ENCODE results near the gene EML4.
A peak's percentile ranks its signal among the peaks of the same experiment; 100 is the strongest.

EML4 gene

GRCh38 chr2:42197792-42198191, 28.6 kb downstream of the EML4 start:
- DNase-seq, result no peak

GRCh38 chr2:42198466-42198865, 29.3 kb downstream of the EML4 start:
- DNase-seq, result no peak

- no peak for DNase-seq
Measured at GRCh38 chr2:42199002-42199401, 29.8 kb downstream of the EML4 start.

DNA sequence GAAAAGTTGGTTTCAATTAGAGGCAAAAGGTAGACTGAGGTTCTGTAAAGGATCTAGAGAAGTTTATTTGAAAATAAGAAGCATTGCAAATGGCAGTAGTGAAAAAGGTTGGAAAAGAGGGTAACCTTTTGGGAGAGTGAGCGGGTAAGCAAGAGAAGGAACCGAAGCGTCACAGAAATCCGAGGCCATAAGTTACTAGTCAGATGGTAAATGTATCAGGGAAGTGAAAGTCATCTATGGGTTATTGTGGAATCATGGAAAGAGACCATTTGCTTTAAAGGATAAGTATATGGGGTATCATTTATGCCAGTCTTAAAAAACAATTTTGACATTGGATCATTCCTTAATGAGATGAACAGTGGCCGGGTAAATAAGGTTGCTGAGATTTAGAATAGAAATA, 30.5 kb downstream of the EML4 start:
- no peak for DNase-seq

DNA sequence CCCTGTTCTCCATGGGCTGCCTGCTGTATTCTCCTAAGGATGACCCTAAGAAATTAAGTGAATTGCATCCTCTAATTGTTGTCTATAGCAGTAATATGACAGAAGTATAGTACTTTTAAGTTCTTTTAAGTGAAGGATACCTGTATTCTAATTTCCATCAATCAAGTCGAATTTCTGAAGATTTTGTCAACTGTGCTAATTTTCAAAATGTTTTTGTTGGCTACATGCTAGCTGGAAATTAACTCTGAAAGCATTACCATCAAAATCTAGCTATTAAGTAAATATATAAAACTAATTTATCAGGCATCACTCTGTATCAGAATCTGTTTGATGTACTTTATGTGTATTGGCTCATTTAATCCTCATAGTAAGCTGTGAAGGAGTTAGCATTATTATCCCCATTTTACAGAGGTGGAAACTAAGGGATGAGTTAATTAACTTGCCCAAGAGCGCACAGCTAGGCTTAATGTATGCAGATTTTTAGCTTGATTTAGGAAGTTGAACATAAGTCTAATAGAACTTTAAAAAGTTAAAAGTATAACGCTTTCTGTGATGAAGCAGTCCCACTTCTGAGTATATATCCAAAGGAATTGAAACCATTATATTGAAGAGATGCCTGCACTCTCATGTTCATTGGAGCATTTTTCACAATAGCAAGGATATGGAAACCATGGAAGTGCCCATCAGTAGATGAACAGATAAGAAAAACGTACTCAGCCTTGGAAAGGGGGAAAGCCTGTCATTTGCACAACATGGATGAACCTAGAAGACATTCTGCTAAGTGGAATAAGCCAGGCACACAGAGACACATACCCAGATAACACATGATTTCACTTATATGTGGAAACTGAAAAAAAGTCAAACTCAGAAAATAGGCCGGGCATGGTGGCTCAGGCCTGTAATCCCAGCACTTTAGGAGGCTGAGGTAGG, 32.0 kb downstream of the EML4 start:
- DNase-seq, result no peak

DNA sequence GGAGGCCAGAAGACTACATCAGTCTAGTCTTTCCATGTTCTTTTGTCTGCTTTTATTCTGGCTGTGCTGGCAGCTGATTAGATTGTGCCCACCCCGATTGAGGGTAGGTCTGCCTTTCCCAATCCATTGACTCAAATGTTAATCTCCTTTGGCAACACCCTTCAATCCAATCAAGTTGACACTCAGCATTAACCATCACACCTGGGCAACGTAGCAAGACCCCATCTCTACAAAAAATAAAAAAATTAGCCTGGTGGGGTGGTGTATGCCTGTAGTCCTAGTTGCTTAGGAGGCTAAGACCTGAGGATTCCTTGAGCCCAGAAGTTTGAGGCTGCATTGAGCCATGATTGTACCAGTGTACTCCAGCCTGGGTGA, 33.5 kb downstream of the EML4 start:
- DNase-seq, result no peak

DNA sequence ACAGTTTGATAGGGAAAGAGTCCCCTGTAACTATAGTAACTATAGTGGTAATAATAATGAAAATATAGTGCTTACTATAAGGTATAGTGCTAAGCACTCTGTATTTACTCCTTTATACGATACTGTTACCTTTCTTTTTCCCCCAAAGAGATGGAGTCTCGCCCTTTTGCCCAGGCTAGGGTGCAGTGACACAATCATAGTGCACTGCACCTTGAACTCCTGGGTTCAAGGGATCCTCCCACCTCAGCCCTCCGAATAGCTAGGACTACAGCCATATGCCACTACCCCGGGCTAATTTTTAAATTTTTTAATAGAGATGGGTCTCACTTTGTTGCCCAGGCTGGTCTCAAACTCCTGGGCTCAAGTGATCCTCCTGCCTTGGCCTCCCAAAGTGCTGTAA, 34.6 kb downstream of the EML4 start:
- no peak for DNase-seq

DNA sequence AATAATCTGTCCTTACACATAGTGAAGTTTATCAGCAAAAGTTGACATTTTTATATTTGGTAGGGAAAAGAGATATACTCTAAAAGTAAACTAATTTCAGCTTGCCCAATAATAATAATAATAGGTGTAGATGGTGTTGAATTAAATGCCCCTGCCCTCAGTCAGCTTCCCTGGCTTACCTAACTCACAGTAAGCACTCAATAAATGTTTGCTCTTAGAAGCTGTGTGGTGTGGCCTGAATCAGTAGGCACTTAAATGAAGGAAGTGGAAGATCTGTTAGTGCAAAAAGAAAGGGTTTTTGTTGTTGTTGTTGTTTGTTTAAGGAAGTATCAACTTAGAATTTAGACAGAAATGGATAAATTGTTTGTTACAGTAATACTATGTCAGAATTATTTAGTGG, 36.2 kb downstream of the EML4 start:
- no peak for DNase-seq

- DNase-seq, result no peak
Measured at GRCh38 chr2:42207826-42208225, 38.7 kb downstream of the EML4 start.

DNA sequence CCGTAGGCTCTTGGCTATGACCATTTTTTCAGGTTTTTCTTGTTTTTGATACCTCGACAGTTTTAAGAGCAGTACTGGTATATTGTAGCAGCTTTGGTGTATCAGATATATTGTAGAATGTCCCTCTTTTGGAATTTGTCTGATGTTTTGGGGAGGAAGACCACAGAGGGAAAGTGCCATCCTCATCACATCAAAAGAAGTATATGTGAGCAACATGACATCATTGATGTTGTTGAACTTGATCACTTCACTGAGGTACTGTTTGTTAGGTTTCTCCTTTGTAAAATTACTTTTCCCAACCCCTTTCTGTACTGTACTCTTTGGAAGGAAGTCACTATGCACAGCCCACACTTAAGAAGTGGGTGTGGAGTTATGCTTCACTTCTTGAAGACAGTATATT, 41.0 kb downstream of the EML4 start:
- DNase-seq, result no peak

- no peak for DNase-seq
Measured at GRCh38 chr2:42211291-42211690, 42.1 kb downstream of the EML4 start.

GRCh38 chr2:42214669-42215068, 45.5 kb downstream of the EML4 start:
- no peak for DNase-seq

DNA sequence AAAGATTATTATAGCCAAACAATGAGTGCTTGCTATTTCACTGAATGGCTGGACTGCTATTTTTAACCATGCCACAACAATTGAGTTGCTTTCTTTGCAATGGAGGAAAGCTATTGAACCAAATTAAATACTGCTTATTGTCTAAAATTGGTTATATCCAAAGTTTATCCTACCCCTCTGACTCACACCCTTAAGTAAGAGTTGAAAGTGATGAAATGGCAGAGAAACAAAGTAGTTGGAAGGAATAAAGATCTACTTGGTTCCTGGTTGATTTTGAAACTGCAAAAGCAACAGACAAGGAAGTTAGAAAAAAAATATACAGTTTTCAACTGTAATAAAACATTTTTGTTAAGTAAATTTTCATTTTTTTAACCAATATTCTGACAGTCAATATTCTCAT, 47.5 kb downstream of the EML4 start:
- DNase-seq, result no peak

DNA sequence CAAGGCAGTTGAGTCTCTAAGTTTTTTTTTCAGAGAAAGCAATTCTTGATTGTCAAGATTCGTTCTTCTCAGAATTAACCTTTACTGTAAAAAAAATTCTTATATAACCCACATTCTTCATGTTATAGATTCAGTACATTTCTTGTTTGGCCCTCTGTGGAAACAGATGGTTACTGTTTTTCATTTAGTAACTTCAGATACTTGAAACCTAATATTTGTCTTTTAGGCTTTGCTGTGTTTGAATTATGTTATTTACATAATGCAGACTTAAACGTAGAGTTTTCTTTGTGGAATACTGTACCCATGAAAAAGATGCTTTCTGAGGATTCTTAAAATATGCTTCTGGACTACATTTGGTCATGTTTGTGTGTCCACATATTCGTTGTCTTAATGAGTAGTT, 48.2 kb downstream of the EML4 start:
- peak; percentile 6 for DNase-seq

GRCh38 chr2:42217914-42218313, 48.8 kb downstream of the EML4 start:
- DNase-seq, result no peak

DNA sequence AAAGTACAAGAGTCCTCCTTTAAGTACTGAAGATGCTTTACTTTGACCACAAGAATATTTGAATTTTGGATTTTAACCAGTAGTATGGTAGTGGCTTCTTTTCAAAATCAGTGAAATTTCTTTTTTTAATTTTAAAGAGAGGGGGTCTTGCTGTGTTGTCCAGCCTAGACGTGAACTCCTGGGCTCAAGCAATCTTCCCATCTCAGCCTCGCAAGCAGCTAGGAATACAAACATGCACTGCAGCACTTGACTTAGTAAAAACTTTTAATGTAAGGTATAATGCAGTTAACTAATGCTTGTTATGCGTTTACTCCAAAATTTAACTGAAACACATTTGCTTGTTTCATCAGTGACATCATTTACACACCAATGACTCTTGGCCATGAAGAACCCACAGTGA, 49.6 kb downstream of the EML4 start:
- DNase-seq, result no peak

- no peak for DNase-seq
Measured at GRCh38 chr2:42219160-42219559, 50.0 kb downstream of the EML4 start.

DNA sequence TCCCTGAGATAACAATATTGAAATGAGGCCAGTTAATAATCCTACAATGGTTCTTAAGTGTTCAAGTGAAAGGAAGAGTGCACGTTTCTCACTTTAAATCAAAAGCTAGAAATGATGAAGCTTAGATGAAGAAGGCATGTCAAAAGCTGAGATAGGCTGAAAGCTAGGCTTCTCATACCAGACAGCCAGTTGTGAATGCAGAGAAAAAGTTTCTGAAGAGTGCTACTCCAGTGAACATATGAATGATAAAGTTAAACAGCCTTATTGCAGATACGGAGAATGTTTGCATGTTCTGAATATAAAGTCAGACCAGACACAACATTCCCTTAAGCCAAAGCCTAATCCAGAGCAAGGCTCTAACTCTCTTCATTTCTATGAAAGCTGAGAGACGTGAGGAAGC, 51.4 kb downstream of the EML4 start:
- DNase-seq, result no peak

- no peak for DNase-seq
Measured at GRCh38 chr2:42223067-42223854, 54.1 kb downstream of the EML4 start.

GRCh38 chr2:42223855-42224268, 54.7 kb downstream of the EML4 start:
- DNase-seq, result no peak

DNA sequence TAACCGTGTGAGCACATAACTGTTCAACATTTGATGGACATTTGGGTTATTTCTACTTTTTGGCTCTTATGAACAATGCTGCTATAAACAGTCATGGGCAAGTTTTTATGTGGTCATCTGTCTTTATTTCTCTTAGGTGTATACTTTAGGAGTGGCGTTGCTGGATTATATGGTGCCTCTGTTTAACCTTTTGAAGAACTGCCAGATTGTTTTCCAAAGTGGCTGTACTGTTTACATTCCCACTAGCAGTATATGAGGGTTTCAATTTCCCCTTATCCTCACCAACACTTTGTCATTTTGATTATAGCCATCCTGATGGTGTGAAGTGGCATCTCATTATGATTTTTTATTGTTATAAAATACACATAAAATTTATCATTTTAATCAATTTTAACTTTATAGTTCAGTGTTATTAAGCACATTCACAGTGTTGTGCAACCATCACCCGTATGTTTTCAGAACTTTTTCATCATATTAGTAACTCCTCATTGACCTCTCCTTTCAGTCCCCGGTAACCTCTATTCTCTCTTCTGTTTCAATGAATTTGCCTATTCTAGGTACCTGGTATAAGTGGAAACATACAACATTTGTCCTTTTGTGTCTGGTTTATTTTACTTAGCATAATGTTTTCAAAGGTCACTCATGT, 55.4 kb downstream of the EML4 start:
- DNase-seq, result no peak

DNA sequence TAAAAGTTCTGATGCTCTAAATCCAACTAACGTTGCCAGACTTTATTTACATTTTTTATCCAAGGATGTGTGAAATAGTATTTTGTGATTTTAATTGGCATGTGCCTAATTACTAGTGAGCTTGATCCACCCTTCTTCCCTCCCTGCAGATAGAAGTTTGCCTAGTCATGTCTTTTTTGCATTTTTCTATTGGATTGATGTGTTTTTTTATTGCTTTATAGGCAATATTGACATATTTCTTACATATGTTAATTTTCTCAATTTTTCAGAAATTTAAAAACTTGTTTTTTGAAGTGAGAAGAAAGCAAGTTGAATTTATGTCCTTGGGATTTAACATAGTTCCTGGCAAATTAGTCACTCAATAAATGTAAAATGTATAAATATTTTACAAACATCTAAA, 56.4 kb downstream of the EML4 start:
- DNase-seq, result no peak

DNA sequence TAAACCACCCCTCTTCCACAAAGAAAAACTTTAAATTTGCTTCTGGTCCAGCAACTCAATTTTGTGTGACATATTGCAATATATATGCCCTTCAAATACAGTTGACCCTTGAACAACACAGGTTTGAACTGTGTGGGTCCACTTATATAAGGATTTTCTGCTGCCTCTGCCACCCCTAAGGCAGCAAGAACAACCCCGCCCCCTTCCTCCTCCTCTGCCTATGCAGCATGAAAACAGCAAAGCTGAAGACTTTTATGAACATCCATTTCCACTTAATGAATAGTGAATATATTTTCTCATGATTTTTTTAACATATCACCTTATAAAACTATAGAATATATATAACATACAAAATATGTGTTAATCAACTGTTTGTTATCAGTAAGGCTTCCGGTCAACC, 58.3 kb downstream of the EML4 start:
- DNase-seq, result no peak

DNA sequence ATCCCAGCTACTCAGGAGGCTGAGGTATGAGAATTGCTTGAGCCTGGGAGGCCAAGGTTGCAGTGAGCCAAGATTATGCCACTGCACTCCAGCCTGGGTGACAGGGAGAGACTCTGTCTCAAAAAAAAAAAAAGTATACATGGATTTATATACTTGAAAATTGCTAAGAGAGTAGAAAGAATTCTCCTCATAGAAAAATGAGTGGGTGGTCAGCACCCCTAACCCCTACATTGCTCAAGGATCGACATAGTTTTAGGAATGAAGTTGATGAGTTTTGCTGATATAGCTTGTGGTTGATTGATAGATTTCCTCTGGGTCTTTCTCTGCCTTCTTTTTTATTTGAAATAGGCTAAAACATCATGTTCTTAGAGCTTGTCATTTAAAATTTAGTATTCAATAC, 58.9 kb downstream of the EML4 start:
- DNase-seq, result no peak
